ENCODE measurements around the gene NPB.
A peak's percentile ranks its signal among the peaks of the same experiment; 100 is the strongest.

The NPB gene

GRCh38 chr17:81900181-81900820 is 1.7 kb upstream of the NPB start:
- DNase-seq: no peak

GRCh38 chr17:81901167-81902022 is 643 bp upstream of the NPB start:
- DNase-seq: no peak

- DNase-seq: no peak
Observed at GRCh38 chr17:81902653-81903414, 796 bp downstream of the NPB start.

GRCh38 chr17:81903415-81903831 is 1.4 kb downstream of the NPB start:
- DNase-seq: no peak

GRCh38 chr17:81903896-81904599 is 2.0 kb downstream of the NPB start:
- no peak for DNase-seq

GRCh38 chr17:81904600-81905423 is 2.8 kb downstream of the NPB start:
- DNase-seq: no peak

- no peak for DNase-seq
Observed at GRCh38 chr17:81905424-81905875, 3.4 kb downstream of the NPB start.

GRCh38 chr17:81905993-81906392 is 4.0 kb downstream of the NPB start:
- DNase-seq: no peak

- DNase-seq: no peak
Observed at GRCh38 chr17:81906476-81907218, 4.6 kb downstream of the NPB start.

GRCh38 chr17:81907219-81908145 is 5.4 kb downstream of the NPB start:
- DNase-seq: no peak

- no peak for DNase-seq
Observed at GRCh38 chr17:81908793-81909192, 6.8 kb downstream of the NPB start.

- DNase-seq: no peak
Observed at GRCh38 chr17:81909231-81909630, 7.2 kb downstream of the NPB start.

GRCh38 chr17:81909966-81910839 is 8.2 kb downstream of the NPB start:
- no peak for DNase-seq

GRCh38 chr17:81910840-81911276 is 8.8 kb downstream of the NPB start:
- no peak for DNase-seq

- peak; percentile 80 for DNase-seq
Observed at GRCh38 chr17:81911277-81911961, 9.4 kb downstream of the NPB start, which contains the start of gene PCYT2. Gene PCYT2, minus strand, starts transcription at chr17:81911399. Its CDS starts 44 bp downstream, at chr17:81911355.

GRCh38 chr17:81911969-81912368 is 9.9 kb downstream of the NPB start:
- no peak for DNase-seq

- no peak for DNase-seq
Observed at GRCh38 chr17:81912441-81913309, 10.6 kb downstream of the NPB start.
